K562 (cell line): ENCODE results near the gene SPARC.

Source experiments
- ATF1 ChIP-seq, 2 experiments: fragments of 450-650 bp in 1 of 2; IDR thresholded peaks; 2 replicates each; pipeline ENCODE4 v1.6.1; 2016; ENCODE audit warnings: missing compliant biosample characterization in 1 of 2, missing genetic modification characterization in 1 of 2
- DPF2 ChIP-seq: fragments of 450-650 bp; IDR thresholded peaks from 2 replicates; pipeline ENCODE4 v1.6.1; 2016
- GABPA ChIP-seq: fragments of 200-800 bp; sonication (Bioruptor generic); conservative IDR thresholded peaks from 2 replicates; pipeline ENCODE4 v1.6.1; 2016; ENCODE audit warnings: low read depth, missing genetic modification characterization, missing compliant biosample characterization
- NFYB ChIP-seq: IDR thresholded peaks from 2 replicates; pipeline ENCODE4 v1.6.1; 2011; ENCODE audit warnings: mild to moderate bottlenecking, moderate library complexity; ENCODE audit not compliant: insufficient read length; ENCODE audit errors: extremely low read depth
- NR1H2 ChIP-seq: sonication (generic); formaldehyde crosslinking; IDR thresholded peaks from 2 replicates; pipeline ENCODE4 v1.4.0; 2020; ENCODE audit warnings: mild to moderate bottlenecking, missing genetic modification reagents
- POLR2AphosphoS2 ChIP-seq: IDR thresholded peaks from 2 replicates; pipeline ENCODE4 v1.6.1; 2012; ENCODE audit warnings: low read length, improper control_type of control experiment
- STAG1 ChIP-seq: sonication (generic); formaldehyde crosslinking; IDR thresholded peaks from 2 replicates; pipeline ENCODE4 v1.5.0; 2020; ENCODE audit warnings: missing genetic modification reagents, borderline replicate concordance
- TARDBP ChIP-seq: fragments of 450-650 bp; IDR thresholded peaks from 2 replicates; pipeline ENCODE4 v1.6.1; 2016
- ZNF311 ChIP-seq: fragments of 250-450 bp; sonication (Bioruptor Pico); IDR thresholded peaks from 2 replicates; pipeline ENCODE4 v1.4.0; 2020; ENCODE audit warnings: mild to moderate bottlenecking, moderate library complexity
- TF ChIP-seq, protein P1 (sequence below), 2 experiments: IDR thresholded peaks; 2 replicates each; pipeline ENCODE4 v1.6.1; 2011; ENCODE audit warnings: borderline replicate concordance in 1 of 2, control low read depth in 1 of 2, low read depth in 1 of 2, low read length in 1 of 2, mild to moderate bottlenecking in 1 of 2, mixed read lengths in 1 of 2, moderate library complexity in 1 of 2; ENCODE audit not compliant: insufficient read depth in 1 of 2, insufficient read length in 1 of 2, poor library complexity in 1 of 2, severe bottlenecking in 1 of 2; ENCODE audit errors: extremely low read depth in 1 of 2
- TF ChIP-seq, protein P2 (sequence below): sonication (generic); formaldehyde crosslinking; IDR thresholded peaks from 2 replicates; pipeline ENCODE4 v1.8.1; 2023; ENCODE audit warnings: mild to moderate bottlenecking, missing genetic modification reagents
- TF ChIP-seq, protein P3 (sequence below): sonication (generic); formaldehyde crosslinking; IDR thresholded peaks from 2 replicates; pipeline ENCODE4 v1.8.1; 2023; ENCODE audit warnings: mild to moderate bottlenecking, missing genetic modification reagents
- TF ChIP-seq, protein P4 (sequence below): fragments of 450-650 bp; IDR thresholded peaks from 2 replicates; pipeline ENCODE4 v1.7.1; 2018; ENCODE audit warnings: mild to moderate bottlenecking, low read depth; ENCODE audit not compliant: partially characterized antibody
- TF ChIP-seq, protein P5 (sequence below), 3 experiments: IDR thresholded peaks in 2 of 3; conservative IDR thresholded peaks in 1 of 3; 2 replicates each; pipeline ENCODE4 v1.5.1; 2011 to 2012; ENCODE audit warnings: low read length in 3 of 3, mild to moderate bottlenecking in 3 of 3, control low read depth in 2 of 3, improper control_type of control experiment in 1 of 3, inconsistent platforms in 1 of 3, low read depth in 1 of 3, mixed read lengths in 1 of 3, moderate library complexity in 1 of 3; ENCODE audit not compliant: insufficient read depth in 2 of 3

DNA sequence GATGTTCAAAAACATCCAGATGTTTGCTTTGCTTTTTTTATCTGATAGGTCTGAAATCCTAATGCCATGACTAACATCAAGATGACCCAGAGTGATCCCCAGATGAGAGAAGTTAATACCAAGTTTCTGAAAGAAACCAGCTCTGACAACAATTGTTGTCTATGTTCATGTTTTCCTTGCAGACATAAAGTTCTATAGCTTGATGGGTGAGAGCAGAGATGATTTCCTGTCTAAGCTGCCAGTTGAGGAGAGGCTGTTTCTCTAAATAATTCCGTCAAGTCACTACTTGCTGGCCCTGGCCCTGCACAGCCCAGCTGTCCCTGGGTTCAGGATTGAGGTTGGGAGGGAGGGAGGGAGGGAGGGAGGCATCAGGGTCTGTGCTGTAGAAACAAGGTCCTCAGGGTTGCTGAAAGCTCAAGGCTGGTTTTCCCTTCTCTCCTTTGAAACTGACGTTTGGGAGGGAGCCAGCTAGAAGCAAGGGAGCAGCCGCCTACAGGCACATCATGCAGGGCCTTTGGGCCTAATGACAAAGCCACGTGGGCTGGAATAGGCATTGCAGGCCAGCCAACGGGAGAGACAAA lies 3.9 kb downstream of the SPARC start:
- TF ChIP-seq, protein P1, sequence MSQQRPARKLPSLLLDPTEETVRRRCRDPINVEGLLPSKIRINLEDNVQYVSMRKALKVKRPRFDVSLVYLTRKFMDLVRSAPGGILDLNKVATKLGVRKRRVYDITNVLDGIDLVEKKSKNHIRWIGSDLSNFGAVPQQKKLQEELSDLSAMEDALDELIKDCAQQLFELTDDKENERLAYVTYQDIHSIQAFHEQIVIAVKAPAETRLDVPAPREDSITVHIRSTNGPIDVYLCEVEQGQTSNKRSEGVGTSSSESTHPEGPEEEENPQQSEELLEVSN (IDR thresholded peaks at IDR 0.05; ENCODE audit: borderline replicate concordance in 1 of 2, extremely low read depth in 1 of 2, insufficient read depth in 1 of 2, insufficient read length in 1 of 2, low read depth in 1 of 2, low read length in 1 of 2, poor library complexity in 1 of 2, severe bottlenecking in 1 of 2): peak in 1 of 2 experiments; percentile 20
- TF ChIP-seq GABPA (tag) (no peak), STAG1 (no peak), NFYB (no peak), ZNF311 (CRISPR knock-in tag) (no peak), DPF2 (no peak), ATF1 (CRISPR knock-in tag; IDR thresholded peaks at IDR 0.05) (no peak), ATF1 (tag; IDR thresholded peaks at IDR 0.05) (no peak), TARDBP (no peak), POLR2AphosphoS2 (no peak), NR1H2 (CRISPR knock-in tag) (no peak)
- TF ChIP-seq, protein P2, sequence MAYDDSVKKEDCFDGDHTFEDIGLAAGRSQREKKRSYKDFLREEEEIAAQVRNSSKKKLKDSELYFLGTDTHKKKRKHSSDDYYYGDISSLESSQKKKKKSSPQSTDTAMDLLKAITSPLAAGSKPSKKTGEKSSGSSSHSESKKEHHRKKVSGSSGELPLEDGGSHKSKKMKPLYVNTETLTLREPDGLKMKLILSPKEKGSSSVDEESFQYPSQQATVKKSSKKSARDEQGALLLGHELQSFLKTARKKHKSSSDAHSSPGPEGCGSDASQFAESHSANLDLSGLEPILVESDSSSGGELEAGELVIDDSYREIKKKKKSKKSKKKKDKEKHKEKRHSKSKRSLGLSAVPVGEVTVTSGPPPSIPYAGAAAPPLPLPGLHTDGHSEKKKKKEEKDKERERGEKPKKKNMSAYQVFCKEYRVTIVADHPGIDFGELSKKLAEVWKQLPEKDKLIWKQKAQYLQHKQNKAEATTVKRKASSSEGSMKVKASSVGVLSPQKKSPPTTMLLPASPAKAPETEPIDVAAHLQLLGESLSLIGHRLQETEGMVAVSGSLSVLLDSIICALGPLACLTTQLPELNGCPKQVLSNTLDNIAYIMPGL: no peak
- TF ChIP-seq, protein P3, sequence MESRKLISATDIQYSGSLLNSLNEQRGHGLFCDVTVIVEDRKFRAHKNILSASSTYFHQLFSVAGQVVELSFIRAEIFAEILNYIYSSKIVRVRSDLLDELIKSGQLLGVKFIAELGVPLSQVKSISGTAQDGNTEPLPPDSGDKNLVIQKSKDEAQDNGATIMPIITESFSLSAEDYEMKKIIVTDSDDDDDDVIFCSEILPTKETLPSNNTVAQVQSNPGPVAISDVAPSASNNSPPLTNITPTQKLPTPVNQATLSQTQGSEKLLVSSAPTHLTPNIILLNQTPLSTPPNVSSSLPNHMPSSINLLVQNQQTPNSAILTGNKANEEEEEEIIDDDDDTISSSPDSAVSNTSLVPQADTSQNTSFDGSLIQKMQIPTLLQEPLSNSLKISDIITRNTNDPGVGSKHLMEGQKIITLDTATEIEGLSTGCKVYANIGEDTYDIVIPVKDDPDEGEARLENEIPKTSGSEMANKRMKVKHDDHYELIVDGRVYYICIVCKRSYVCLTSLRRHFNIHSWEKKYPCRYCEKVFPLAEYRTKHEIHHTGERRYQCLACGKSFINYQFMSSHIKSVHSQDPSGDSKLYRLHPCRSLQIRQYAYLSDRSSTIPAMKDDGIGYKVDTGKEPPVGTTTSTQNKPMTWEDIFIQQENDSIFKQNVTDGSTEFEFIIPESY (CRISPR knock-in tag): no peak
- TF ChIP-seq, protein P4, sequence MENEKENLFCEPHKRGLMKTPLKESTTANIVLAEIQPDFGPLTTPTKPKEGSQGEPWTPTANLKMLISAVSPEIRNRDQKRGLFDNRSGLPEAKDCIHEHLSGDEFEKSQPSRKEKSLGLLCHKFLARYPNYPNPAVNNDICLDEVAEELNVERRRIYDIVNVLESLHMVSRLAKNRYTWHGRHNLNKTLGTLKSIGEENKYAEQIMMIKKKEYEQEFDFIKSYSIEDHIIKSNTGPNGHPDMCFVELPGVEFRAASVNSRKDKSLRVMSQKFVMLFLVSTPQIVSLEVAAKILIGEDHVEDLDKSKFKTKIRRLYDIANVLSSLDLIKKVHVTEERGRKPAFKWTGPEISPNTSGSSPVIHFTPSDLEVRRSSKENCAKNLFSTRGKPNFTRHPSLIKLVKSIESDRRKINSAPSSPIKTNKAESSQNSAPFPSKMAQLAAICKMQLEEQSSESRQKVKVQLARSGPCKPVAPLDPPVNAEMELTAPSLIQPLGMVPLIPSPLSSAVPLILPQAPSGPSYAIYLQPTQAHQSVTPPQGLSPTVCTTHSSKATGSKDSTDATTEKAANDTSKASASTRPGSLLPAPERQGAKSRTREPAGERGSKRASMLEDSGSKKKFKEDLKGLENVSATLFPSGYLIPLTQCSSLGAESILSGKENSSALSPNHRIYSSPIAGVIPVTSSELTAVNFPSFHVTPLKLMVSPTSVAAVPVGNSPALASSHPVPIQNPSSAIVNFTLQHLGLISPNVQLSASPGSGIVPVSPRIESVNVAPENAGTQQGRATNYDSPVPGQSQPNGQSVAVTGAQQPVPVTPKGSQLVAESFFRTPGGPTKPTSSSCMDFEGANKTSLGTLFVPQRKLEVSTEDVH: no peak
- TF ChIP-seq, protein P5, sequence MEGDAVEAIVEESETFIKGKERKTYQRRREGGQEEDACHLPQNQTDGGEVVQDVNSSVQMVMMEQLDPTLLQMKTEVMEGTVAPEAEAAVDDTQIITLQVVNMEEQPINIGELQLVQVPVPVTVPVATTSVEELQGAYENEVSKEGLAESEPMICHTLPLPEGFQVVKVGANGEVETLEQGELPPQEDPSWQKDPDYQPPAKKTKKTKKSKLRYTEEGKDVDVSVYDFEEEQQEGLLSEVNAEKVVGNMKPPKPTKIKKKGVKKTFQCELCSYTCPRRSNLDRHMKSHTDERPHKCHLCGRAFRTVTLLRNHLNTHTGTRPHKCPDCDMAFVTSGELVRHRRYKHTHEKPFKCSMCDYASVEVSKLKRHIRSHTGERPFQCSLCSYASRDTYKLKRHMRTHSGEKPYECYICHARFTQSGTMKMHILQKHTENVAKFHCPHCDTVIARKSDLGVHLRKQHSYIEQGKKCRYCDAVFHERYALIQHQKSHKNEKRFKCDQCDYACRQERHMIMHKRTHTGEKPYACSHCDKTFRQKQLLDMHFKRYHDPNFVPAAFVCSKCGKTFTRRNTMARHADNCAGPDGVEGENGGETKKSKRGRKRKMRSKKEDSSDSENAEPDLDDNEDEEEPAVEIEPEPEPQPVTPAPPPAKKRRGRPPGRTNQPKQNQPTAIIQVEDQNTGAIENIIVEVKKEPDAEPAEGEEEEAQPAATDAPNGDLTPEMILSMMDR (IDR thresholded peaks at IDR 0.05 in 2 of 3, conservative IDR thresholded peaks at IDR 0.05 in 1 of 3; ENCODE audit: insufficient read depth in 2 of 3, low read depth in 1 of 3, low read length in 3 of 3): no peak
